IPS-18c (cell line): ENCODE data around the gene NGF.

ENCODE experiments used
- H3K4me3 ChIP-seq: 2 replicates; pipeline ENCODE4 v1.7.0; 2013; ENCODE audit warnings: low read depth, mild to moderate bottlenecking, low read length, moderate library complexity; ENCODE audit not compliant: insufficient read depth
- H3K9me3 ChIP-seq: one replicate; pipeline ENCODE4 v1.6.1; 2013; ENCODE audit warnings: mild to moderate bottlenecking, low read length, moderate library complexity; ENCODE audit not compliant: control insufficient read depth, insufficient read depth

The NGF gene

GRCh38 chr1:115296981-115297380 is 41.1 kb downstream of the NGF start:
- Histone ChIP-seq H3K4me3 (no peak overlapping the region), H3K9me3 (no peaks in the 10 kb centered on the region)

- Histone ChIP-seq H3K9me3 (no peaks in the 10 kb centered on the region), H3K4me3 (no peak overlapping the region)
Measured at GRCh38 chr1:115295904-115296696, 41.9 kb downstream of the NGF start.

GRCh38 chr1:115293899-115294298 is 44.1 kb downstream of the NGF start:
- Histone ChIP-seq H3K9me3 (no peaks in the 10 kb centered on the region), H3K4me3 (no peak overlapping the region)

- Histone ChIP-seq H3K4me3 (no peak overlapping the region), H3K9me3 (no peaks in the 10 kb centered on the region)
Measured at GRCh38 chr1:115293006-115293405, 45.0 kb downstream of the NGF start.

DNA sequence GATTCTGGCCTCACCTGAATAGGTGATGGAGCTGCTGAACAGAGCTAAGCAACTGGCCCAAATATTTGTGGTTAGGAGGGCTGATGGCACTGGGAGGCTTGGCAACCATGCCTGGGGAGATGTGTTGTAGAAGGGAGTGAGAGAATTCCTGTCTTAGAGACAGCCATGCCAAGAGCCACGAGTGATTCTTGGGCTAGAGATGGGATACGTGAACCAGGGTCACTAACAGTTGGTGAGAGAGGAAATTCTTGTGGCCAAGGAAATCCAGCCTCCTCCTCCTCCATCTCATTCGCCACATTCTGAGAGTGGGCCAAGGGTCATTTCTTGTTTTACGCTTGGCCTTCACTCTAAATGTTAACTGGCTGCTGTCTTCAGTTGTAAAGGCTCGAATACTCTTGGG is 46.3 kb downstream of the NGF start:
- Histone ChIP-seq H3K9me3 (no peaks in the 10 kb centered on the region), H3K4me3 (no peak overlapping the region)

DNA sequence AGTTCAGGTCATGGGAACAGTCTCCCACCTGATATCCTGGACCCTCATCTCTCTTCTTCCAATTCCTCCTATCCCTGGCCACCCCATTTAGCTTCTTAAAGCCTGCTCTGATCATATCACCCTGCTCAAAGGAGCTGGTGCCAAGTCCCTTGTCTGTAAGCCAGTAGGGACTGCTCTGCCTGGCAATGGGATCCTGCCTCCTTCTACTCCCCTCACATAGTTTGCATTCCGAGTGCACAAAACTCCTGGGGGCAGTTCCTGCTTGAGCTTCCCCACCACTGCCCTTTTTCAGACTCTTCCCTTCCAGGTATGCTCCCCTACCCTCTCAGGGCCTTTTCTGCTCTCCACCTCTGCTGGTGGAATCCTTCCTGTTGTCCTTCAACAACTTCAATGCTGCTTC is 48.1 kb downstream of the NGF start:
- Histone ChIP-seq H3K9me3 (no peaks in the 10 kb centered on the region), H3K4me3 (no peak overlapping the region)

GRCh38 chr1:115288591-115289198 is 49.4 kb downstream of the NGF start:
- H3K9me3 ChIP-seq = no peaks in the 10 kb centered on the region

GRCh38 chr1:115286431-115287205 is 51.4 kb downstream of the NGF start:
- Histone ChIP-seq H3K9me3 (no peaks in the 10 kb centered on the region), H3K4me3 (no peak overlapping the region)

More at GRCh38 chr1:115288591-115289198, 49.4 kb downstream of the NGF start:
- H3K4me3 ChIP-seq = no peak overlapping the region

DNA sequence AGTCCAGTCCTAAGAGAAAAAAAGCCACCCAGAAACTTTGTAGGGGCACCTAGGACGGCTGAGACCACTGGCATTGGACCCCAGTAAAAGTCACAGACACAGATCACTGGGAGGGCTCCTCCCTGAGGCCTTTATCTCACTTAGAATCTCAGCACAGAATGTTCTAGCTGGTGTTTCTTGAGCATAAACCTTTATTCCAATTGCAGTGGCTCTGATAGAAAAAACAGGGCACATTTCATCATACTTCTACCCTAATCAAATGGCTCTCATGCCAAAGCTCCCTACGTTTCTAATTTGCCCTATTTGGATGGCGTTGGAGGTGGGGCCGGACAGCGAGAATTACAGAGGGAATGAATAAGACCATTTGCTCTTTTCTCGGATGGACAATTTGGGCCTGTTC is 53.8 kb downstream of the NGF start:
- Histone ChIP-seq H3K4me3 (no peak overlapping the region), H3K9me3 (no peaks in the 10 kb centered on the region)

DNA sequence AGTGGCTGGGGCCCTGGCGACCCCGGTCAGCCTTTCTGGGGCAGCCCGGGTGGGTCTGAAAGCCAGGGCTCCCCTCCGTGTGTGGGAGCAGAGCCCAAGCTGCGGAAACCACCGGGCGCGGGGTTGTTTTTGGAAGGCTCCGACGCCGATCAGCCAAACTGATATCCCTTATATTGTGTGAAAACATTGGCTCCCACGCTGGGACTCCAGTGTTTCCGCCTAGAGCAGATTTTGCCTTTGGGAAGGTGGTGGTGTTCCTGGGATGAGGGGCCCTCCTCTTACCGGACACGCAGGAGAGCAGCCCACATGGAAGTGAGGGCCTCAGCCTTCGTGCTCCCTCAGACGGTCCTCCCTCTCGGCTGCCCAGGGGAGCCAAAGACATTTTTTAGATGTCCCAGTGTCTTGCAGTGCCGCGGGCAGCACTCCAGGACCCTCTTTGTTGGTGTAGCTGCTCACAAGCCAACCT is 54.3 kb downstream of the NGF start:
- Histone ChIP-seq H3K9me3 (no peaks in the 10 kb centered on the region), H3K4me3 (no peak overlapping the region)

GRCh38 chr1:115283249-115283648 is 54.8 kb downstream of the NGF start:
- Histone ChIP-seq H3K4me3 (no peak overlapping the region), H3K9me3 (no peaks in the 10 kb centered on the region)

DNA sequence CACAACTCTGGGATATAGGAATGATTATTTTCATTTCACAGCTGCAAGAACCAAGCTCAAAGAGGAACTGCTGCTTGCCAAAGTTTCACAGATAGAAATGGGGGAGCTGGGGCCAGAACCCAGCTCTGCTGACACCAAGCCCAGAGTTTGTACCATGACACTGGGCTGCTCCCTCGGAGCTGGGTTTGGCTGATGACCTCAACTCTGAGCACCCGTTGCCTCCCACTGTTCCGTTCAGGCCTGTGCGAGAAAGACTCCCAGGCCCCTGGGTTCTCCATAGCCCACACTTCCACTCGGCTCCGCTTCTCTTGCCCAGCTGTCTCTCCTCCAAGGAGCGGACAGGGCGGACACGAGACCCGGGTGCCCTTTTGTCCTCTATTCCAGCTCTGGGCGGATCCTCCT is 55.2 kb downstream of the NGF start:
- Histone ChIP-seq H3K4me3 (no peak overlapping the region), H3K9me3 (no peaks in the 10 kb centered on the region)

DNA sequence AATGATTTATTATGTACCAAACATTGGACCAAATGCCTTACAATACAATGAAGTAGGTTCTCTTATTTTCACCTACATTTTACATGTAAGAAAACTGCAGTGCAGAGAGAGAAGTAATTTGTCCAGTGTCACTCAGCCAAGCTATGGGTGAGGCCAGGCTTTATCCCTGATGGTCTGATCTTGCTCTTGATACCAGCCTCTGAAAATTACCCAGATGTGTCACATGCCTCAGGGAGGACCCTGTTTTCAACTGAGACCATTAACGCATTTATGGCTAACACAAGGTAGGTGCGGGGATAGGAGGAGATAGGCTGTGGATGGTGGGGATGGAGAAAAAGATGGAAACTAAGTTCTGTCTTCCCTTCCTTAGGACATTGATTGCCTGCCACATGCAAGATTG is 56.9 kb downstream of the NGF start:
- no peak overlapping the region for H3K4me3 ChIP-seq

DNA sequence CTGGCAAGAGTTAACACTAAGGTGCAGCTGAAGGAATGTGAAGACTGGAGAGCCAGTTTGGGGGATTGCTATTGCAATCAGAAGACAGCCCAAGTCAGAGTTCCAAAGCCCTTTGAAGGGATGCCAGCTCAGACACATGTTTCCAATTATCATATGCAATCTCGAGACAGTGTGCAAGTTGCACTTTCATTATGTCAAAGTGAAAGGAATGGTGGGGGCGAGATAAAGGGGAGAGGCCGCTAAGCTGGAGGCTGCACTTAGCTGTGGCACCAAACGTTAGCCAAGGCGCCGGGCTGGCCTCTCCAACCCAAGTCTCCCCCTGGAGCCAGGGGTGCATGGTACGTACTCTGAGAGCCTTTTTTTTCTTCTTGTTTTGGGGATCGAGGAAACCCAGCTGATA is 58.0 kb downstream of the NGF start:
- H3K9me3 ChIP-seq = no peaks in the 10 kb centered on the region
- no peak overlapping the region for H3K4me3 ChIP-seq

More for the DNA sequence above, 56.9 kb downstream of the NGF start:
- H3K9me3 ChIP-seq = no peaks in the 10 kb centered on the region

DNA sequence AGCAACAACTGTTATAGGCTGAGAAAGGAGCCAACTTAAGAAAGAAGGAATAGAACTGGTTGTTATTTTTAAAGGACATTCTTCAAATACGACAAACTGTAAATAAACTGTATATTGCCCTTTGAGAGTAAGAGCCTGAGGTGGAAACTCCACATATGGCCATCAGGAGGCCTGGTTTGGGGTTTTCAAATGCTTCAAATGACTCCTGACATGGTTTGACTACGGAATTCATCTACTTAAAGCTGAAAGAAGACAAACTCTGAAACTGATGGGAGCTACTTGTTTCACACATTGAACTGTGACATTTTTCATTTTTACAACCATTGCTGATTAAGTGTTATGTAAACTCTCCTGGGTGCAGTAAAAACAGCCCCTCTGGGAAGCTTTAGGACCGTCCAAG is 59.8 kb downstream of the NGF start:
- H3K9me3 ChIP-seq = no peaks in the 10 kb centered on the region
- no peak overlapping the region for H3K4me3 ChIP-seq

- Histone ChIP-seq H3K9me3 (no peaks in the 10 kb centered on the region), H3K4me3 (no peak overlapping the region)
Measured at GRCh38 chr1:115277276-115277675, 60.8 kb downstream of the NGF start.

DNA sequence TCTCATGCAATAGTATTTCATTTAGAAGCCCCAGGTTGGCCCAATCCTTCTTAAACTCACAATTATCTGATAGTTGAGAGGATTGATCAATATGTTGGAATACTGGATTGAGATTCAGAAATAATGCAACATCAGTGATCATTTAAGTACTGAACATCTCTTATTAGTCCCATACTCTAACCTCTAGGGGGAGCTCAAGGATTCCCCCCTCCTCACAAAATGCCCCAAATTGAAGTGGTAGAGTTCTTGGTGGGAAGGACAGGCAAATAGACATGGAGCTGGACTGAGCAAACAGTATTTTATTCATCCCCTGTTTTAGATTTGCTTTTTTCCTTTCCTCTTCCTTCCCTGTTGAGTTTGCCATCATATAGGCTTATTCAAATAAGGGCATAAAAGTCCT is 62.8 kb downstream of the NGF start:
- no peaks in the 10 kb centered on the region for H3K9me3 ChIP-seq
- no peak overlapping the region for H3K4me3 ChIP-seq

DNA sequence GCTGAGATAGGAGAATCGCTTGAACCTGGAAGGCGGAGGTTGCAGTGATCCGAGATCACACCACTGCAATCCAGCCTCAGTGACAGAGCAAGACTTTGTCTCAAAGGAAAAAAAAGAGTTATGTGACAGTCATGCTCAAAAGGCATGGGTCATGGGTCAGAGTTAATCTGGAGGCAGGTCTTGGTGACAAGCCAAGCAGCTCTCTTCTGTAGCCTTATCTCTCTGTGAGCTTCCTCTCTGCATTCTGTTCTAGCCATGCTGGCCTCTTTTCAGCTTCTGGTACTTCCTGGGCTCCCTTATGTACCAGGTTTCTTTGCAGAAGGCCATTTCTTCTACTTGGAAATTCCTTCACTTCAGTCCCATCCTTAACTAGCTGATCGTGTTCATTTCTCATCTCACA is 63.6 kb downstream of the NGF start:
- Histone ChIP-seq H3K9me3 (no peaks in the 10 kb centered on the region), H3K4me3 (no peak overlapping the region)
